ENCODE measurements around the gene JTB. TPM values are rescaled to one million over a fixed set of nuclear protein-coding genes. Genes with fewer than 3 reads are reported as not detected.
"Not testable (repeated sequence)": the region's sequence is repeated elsewhere in the genome, so short reads cannot be mapped to it uniquely, and the experiment has no call there.

JTB gene
- total RNA-seq, 3 donors from 2014 or later (not counting 1 experiment from before 2014, with no cell fraction given), result 96.9 to 107 (median 101) TPM

DNA sequence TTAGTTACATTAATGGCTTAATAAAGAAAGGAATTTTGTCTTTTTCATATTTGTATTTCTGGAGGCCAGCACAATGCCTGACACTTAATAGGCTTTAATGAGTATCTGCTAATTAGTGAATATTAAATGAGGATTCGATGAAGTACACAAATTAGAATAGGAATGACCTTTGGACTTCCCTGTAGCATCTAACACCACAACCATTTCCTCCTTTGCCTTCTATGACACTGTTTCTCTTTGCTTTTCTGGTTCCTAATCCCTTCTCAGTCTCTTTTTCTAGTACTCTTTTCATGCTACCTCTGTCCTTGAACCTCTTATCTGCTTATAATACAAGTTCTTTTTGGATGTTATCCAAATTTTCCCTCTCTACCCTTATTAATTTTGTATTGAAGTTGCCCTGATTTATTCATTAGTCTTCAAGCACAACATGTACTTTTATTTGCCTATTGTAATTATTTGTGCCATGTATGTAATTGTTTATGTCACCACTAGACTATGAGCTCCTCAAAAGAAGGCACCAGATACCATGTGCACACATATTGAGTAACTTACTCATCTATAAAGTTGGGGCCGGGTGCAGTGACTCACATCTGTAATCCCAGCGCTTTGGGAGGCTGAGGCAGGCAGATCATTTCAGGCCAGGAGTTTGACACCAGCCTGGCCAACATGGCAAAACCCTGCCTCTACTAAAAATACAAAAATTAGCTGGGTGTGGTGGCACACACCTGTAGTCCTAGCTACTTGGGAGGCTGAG, 36.9 kb upstream of the JTB start:
- no peak for DNase-seq
- no peaks in the 10 kb centered on the region for H3K36me3 ChIP-seq (ENCODE audit: control insufficient read depth, insufficient read depth, low read length)
- no peak overlapping the region for H3K4me3 ChIP-seq (ENCODE audit: low read length)
- no peaks in the 10 kb centered on the region for H3K27me3 ChIP-seq (ENCODE audit: control insufficient read depth, insufficient read depth, low read length)
- no peak overlapping the region for H3K4me3 Mint-ChIP-seq
- H3K36me3 Mint-ChIP-seq, result no peaks in the 10 kb centered on the region
- TF ChIP-seq, protein P1, sequence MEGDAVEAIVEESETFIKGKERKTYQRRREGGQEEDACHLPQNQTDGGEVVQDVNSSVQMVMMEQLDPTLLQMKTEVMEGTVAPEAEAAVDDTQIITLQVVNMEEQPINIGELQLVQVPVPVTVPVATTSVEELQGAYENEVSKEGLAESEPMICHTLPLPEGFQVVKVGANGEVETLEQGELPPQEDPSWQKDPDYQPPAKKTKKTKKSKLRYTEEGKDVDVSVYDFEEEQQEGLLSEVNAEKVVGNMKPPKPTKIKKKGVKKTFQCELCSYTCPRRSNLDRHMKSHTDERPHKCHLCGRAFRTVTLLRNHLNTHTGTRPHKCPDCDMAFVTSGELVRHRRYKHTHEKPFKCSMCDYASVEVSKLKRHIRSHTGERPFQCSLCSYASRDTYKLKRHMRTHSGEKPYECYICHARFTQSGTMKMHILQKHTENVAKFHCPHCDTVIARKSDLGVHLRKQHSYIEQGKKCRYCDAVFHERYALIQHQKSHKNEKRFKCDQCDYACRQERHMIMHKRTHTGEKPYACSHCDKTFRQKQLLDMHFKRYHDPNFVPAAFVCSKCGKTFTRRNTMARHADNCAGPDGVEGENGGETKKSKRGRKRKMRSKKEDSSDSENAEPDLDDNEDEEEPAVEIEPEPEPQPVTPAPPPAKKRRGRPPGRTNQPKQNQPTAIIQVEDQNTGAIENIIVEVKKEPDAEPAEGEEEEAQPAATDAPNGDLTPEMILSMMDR (IDR thresholded peaks at IDR 0.05), result no peak
- no peaks in the 10 kb centered on the region for H3K27me3 Mint-ChIP-seq (ENCODE audit: low read depth in 2 of 2)
- no peaks in the 10 kb centered on the region for H3K9me3 Mint-ChIP-seq
- WGBS (ENCODE audit: insufficient coverage), result 91% methylated on average over 3 of the region's 3 CpGs
- no peak overlapping the region for H3K27ac ChIP-seq (ENCODE audit: low read length)
- no peaks in the 10 kb centered on the region for H3K4me1 Mint-ChIP-seq
- no peak for ATAC-seq
- H3K27ac Mint-ChIP-seq, result no peak overlapping the region
- H3K4me1 ChIP-seq (ENCODE audit: control insufficient read depth, insufficient read depth, low read length), result no peaks in the 10 kb centered on the region
- H3K9me3 ChIP-seq (ENCODE audit: control insufficient read depth, insufficient read depth, low read length), result no peaks in the 10 kb centered on the region
- intact Hi-C loops (cut with micrococcal nuclease), result no loop called here

DNA sequence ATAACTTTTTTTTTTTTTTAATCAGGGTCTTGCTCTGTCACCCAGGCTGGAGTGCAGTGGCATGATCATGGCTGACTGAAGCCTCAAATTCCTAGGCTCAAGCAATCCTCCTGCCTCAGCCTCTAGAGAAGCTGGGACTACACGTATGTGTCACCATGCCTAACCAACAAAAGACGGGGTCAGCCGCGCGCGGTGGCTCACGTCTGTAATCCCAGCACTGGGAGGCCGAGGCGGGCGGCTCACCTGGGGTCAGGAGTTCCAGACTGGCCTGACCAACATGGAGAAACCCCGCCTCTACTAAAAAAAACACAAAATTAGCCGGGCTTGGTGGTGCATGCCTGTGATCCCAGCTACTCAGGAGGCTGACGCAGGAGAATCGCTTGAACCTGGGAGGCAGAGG, 35.1 kb upstream of the JTB start:
- H3K9me3 Mint-ChIP-seq; H3K9me3 ChIP-seq (ENCODE audit: control insufficient read depth, insufficient read depth, low read length); intact Hi-C loops (cut with micrococcal nuclease); H3K36me3 ChIP-seq (ENCODE audit: control insufficient read depth, insufficient read depth, low read length); DNase-seq; H3K27me3 ChIP-seq (ENCODE audit: control insufficient read depth, insufficient read depth, low read length); H3K4me1 Mint-ChIP-seq; H3K4me1 ChIP-seq (ENCODE audit: control insufficient read depth, insufficient read depth, low read length); H3K27me3 Mint-ChIP-seq (ENCODE audit: low read depth in 2 of 2); H3K36me3 Mint-ChIP-seq; H3K4me3 ChIP-seq (ENCODE audit: low read length); H3K27ac ChIP-seq (ENCODE audit: low read length); ATAC-seq; H3K4me3 Mint-ChIP-seq; H3K27ac Mint-ChIP-seq: not testable (repeated sequence)
- 91% methylated on average over 14 of the region's 14 CpGs for WGBS (ENCODE audit: insufficient coverage)

DNA sequence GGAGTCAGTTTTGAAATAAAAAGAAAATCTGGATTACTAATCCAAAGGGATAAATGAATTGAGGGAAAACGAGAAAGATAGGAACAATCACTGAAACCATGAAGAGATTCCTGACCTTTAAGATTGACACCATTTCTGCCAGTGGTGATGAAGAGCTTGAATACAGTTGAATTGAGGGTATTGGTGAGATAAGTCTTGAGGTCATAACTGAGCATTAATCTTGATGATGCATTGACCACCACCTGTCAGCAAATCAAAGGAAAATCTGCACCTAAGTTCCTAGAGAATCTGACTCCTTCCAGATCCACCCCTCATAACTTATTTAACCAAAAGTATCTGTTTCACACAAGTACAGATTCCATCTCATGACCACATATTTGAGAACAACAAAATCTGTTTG, 34.7 kb upstream of the JTB start:
- Mint-ChIP-seq H3K4me1 (no peaks in the 10 kb centered on the region), H3K9me3 (no peaks in the 10 kb centered on the region), H3K36me3 (no peaks in the 10 kb centered on the region), H3K27me3 (ENCODE audit: low read depth in 2 of 2) (no peaks in the 10 kb centered on the region), H3K27ac (no peak overlapping the region), H3K4me3 (no peak overlapping the region)
- Histone ChIP-seq H3K36me3 (ENCODE audit: control insufficient read depth, insufficient read depth, low read length) (no peaks in the 10 kb centered on the region), H3K4me3 (ENCODE audit: low read length) (no peak overlapping the region), H3K27me3 (ENCODE audit: control insufficient read depth, insufficient read depth, low read length) (no peaks in the 10 kb centered on the region), H3K27ac (ENCODE audit: low read length) (no peak overlapping the region), H3K9me3 (ENCODE audit: control insufficient read depth, insufficient read depth, low read length) (no peaks in the 10 kb centered on the region), H3K4me1 (ENCODE audit: control insufficient read depth, insufficient read depth, low read length) (no peaks in the 10 kb centered on the region)
- no peak for DNase-seq
- 100% methylated on average over 1 of the region's 1 CpG for WGBS (ENCODE audit: insufficient coverage)
- TF ChIP-seq, protein P1 (IDR thresholded peaks at IDR 0.05), result no peak
- intact Hi-C loops (cut with micrococcal nuclease), result no loop called here
- no peak for ATAC-seq

DNA sequence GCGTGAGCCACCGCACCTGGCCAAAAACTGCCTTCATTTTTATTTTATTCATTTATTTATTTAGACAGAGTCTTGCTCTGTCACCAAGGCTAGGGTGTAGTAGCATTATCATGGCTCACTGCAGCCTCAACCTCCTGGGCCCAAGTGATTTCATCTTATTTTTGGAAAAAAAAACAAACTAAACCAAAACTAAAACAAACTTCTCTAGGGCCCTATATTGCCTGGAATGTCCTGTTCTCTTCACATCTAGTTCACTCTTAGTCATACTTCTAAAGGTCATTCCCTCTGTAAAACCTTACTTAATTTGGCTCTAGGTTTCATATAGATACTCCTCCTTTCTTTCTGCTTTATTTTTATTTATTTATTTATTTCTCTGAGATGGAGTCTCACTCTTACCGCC, 28.7 kb upstream of the JTB start:
- ATAC-seq (no peak), DNase-seq (no peak)
- no peaks in the 10 kb centered on the region for H3K27me3 Mint-ChIP-seq (ENCODE audit: low read depth in 2 of 2)
- WGBS (ENCODE audit: insufficient coverage), result 100% methylated on average over 3 of the region's 3 CpGs
- H3K4me1 Mint-ChIP-seq, result no peaks in the 10 kb centered on the region
- no peaks in the 10 kb centered on the region for H3K9me3 Mint-ChIP-seq
- no peak overlapping the region for H3K27ac Mint-ChIP-seq
- Histone ChIP-seq H3K4me3 (ENCODE audit: low read length) (no peak overlapping the region), H3K9me3 (ENCODE audit: control insufficient read depth, insufficient read depth, low read length) (no peaks in the 10 kb centered on the region), H3K36me3 (ENCODE audit: control insufficient read depth, insufficient read depth, low read length) (no peaks in the 10 kb centered on the region), H3K27me3 (ENCODE audit: control insufficient read depth, insufficient read depth, low read length) (no peaks in the 10 kb centered on the region), H3K4me1 (ENCODE audit: control insufficient read depth, insufficient read depth, low read length) (no peaks in the 10 kb centered on the region), H3K27ac (ENCODE audit: low read length) (no peak overlapping the region)
- intact Hi-C loops (cut with micrococcal nuclease), result no loop called here
- H3K36me3 Mint-ChIP-seq, result no peaks in the 10 kb centered on the region
- no peak overlapping the region for H3K4me3 Mint-ChIP-seq
- TF ChIP-seq, protein P1 (IDR thresholded peaks at IDR 0.05), result no peak

Data from natural killer cell (primary cell).